ENCODE measurements around the gene SLC17A6.

SLC17A6 gene

DNA sequence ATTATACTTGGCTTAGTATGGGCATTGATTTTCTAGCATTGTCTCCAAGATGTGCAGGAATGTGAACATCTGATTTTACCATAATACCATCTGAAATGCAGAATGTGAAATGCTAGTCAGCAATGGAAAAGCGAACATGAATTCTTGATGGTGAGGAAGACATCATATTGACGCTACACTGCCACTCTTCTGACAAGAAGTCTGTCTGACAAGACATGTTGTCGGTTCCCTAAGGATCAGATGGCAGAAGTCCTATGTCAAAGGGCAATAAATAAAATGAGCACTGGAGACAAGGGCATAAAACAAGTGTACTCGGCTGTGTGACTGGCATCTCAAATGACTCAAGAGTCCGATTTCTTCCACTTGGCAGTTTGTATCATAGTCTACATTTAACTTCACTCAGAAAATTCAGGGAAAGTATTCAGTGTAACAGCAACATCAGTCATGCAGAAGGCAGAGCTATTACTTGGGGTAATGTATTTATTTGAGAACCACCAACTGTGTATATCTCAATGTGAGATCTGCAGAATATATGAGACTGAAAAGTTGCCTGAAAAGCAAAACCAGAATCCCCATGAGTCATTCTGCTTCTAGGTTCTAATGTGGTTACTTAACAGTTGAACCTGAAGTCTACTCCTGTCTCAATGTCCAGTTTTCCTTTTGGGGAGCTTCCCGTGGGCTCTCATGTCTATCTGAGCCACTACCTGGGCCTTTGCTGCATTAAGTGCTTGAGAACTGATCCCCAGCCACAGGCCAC lies 51.5 kb downstream of the SLC17A6 start:
- DNase-seq, result no peak
- Histone ChIP-seq H3K4me3 (ENCODE audit: low read depth, low read length) (no peak overlapping the region), H3K27me3 (ENCODE audit: insufficient read depth, low read depth, severe bottlenecking) (no peaks in the 10 kb centered on the region), H3K27ac (no peak overlapping the region), H3K36me3 (no peaks in the 10 kb centered on the region), H3K9me3 (ENCODE audit: severe bottlenecking) (no peaks in the 10 kb centered on the region)
- TF ChIP-seq CTCF (IDR thresholded peaks at IDR 0.05; ENCODE audit: low read depth, low read length), result no peak

- no peak for TF ChIP-seq CTCF (IDR thresholded peaks at IDR 0.05; ENCODE audit: low read depth, low read length)
- Histone ChIP-seq H3K27ac (no peak overlapping the region), H3K27me3 (ENCODE audit: insufficient read depth, low read depth, severe bottlenecking) (no peaks in the 10 kb centered on the region), H3K4me3 (ENCODE audit: low read depth, low read length) (no peak overlapping the region), H3K9me3 (ENCODE audit: severe bottlenecking) (no peaks in the 10 kb centered on the region), H3K36me3 (no peaks in the 10 kb centered on the region)
- DNase-seq, result no peak
Measured at GRCh38 chr11:22390283-22390655, 52.1 kb downstream of the SLC17A6 start.

GRCh38 chr11:22392561-22392960 lies 54.4 kb downstream of the SLC17A6 start:
- no peak for DNase-seq

GRCh38 chr11:22405377-22405776 lies 67.2 kb downstream of the SLC17A6 start:
- Histone ChIP-seq H3K27ac (no peak overlapping the region), H3K27me3 (ENCODE audit: insufficient read depth, low read depth, severe bottlenecking) (no peaks in the 10 kb centered on the region), H3K4me3 (ENCODE audit: low read depth, low read length) (no peak overlapping the region), H3K36me3 (no peaks in the 10 kb centered on the region), H3K9me3 (ENCODE audit: severe bottlenecking) (no peaks in the 10 kb centered on the region)
- no peak for DNase-seq
- TF ChIP-seq CTCF (IDR thresholded peaks at IDR 0.05; ENCODE audit: low read depth, low read length), result no peak

More at GRCh38 chr11:22392561-22392960, 54.4 kb downstream of the SLC17A6 start:
- H3K4me3 ChIP-seq (ENCODE audit: low read depth, low read length), result no peak overlapping the region
- H3K9me3 ChIP-seq (ENCODE audit: severe bottlenecking), result no peaks in the 10 kb centered on the region
- H3K27me3 ChIP-seq (ENCODE audit: insufficient read depth, low read depth, severe bottlenecking), result no peaks in the 10 kb centered on the region
- no peaks in the 10 kb centered on the region for H3K36me3 ChIP-seq
- no peak for TF ChIP-seq CTCF (IDR thresholded peaks at IDR 0.05; ENCODE audit: low read depth, low read length)
- no peak overlapping the region for H3K27ac ChIP-seq

DNA sequence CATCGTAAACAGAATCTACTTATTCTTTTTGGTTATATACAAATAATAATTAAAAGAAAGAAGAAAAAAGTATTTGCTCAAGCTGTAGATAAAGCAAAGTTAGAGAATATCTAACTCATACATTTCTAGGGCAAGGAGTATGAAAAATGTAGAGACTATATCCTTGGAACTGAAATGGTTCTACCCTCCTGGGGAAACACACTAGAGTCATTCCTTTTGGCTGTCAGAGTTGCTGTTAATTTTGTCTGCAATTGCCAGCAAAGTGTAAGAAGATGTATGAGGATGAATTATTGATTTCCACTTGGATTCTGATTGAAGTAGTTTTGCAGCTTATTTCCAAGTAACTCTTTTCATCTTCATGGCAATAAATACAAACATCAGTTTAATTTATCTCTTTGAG lies 69.1 kb downstream of the SLC17A6 start:
- Histone ChIP-seq H3K4me3 (ENCODE audit: low read depth, low read length) (no peak overlapping the region), H3K36me3 (no peaks in the 10 kb centered on the region), H3K27ac (no peak overlapping the region), H3K9me3 (ENCODE audit: severe bottlenecking) (no peaks in the 10 kb centered on the region), H3K27me3 (ENCODE audit: insufficient read depth, low read depth, severe bottlenecking) (no peaks in the 10 kb centered on the region)
- no peak for DNase-seq
- TF ChIP-seq CTCF (IDR thresholded peaks at IDR 0.05; ENCODE audit: low read depth, low read length), result no peak

- H3K9me3 ChIP-seq (ENCODE audit: severe bottlenecking), result no peaks in the 10 kb centered on the region
- H3K4me3 ChIP-seq (ENCODE audit: low read depth, low read length), result no peak overlapping the region
- H3K36me3 ChIP-seq, result no peaks in the 10 kb centered on the region
- no peak for DNase-seq
- TF ChIP-seq CTCF (IDR thresholded peaks at IDR 0.05; ENCODE audit: low read depth, low read length), result no peak
- H3K27ac ChIP-seq, result no peak overlapping the region
- H3K27me3 ChIP-seq (ENCODE audit: insufficient read depth, low read depth, severe bottlenecking), result no peaks in the 10 kb centered on the region
Measured at GRCh38 chr11:22407921-22408320, 69.7 kb downstream of the SLC17A6 start.

Measured in WERI-Rb-1 (cell line).